GM08714 (cell line): ENCODE results near the gene LHX5.

Experiments
- H3K4me3 ChIP-seq: fragments of 200-500 bp; sonication (Bioruptor generic); 2 replicates; pipeline ENCODE4 v1.5.1; 2014; ENCODE audit warnings: mild to moderate bottlenecking, low read length, inconsistent platforms
- ZNF274 ChIP-seq: IDR thresholded peaks from 2 replicates; pipeline ENCODE4 v1.6.1; 2012; ENCODE audit warnings: mild to moderate bottlenecking, low read depth, low read length

Gene LHX5

GRCh38 chr12:113449299-113449698, 22.4 kb downstream of the LHX5 start:
- TF ChIP-seq ZNF274: no peak
- H3K4me3 ChIP-seq: no peak overlapping the region

- TF ChIP-seq ZNF274: no peak
- no peak overlapping the region for H3K4me3 ChIP-seq
These were observed 22.8 kb downstream of the LHX5 start for GRCh38 chr12:113448873-113449272.

GRCh38 chr12:113445544-113446171, 26.0 kb downstream of the LHX5 start:
- no peak overlapping the region for H3K4me3 ChIP-seq
- TF ChIP-seq ZNF274: no peak

- TF ChIP-seq ZNF274: no peak
- H3K4me3 ChIP-seq: no peak overlapping the region
These were observed 28.6 kb downstream of the LHX5 start for GRCh38 chr12:113443030-113443539.

- no peak for TF ChIP-seq ZNF274
- H3K4me3 ChIP-seq: no peak overlapping the region
These were observed 30.5 kb downstream of the LHX5 start for GRCh38 chr12:113440947-113441782.

- no peak overlapping the region for H3K4me3 ChIP-seq
- no peak for TF ChIP-seq ZNF274
These were observed 31.3 kb downstream of the LHX5 start for GRCh38 chr12:113440336-113440735.

GRCh38 chr12:113439606-113440030, 32.1 kb downstream of the LHX5 start:
- TF ChIP-seq ZNF274: no peak
- H3K4me3 ChIP-seq: no peak overlapping the region

GRCh38 chr12:113439301-113439597, 32.4 kb downstream of the LHX5 start:
- TF ChIP-seq ZNF274: no peak

GRCh38 chr12:113438523-113439300, 33.0 kb downstream of the LHX5 start:
- no peak for TF ChIP-seq ZNF274
- no peak overlapping the region for H3K4me3 ChIP-seq

More at GRCh38 chr12:113439301-113439597, 32.4 kb downstream of the LHX5 start:
- no peak overlapping the region for H3K4me3 ChIP-seq

GRCh38 chr12:113437729-113438100, 34.0 kb downstream of the LHX5 start:
- no peak for TF ChIP-seq ZNF274
- H3K4me3 ChIP-seq: no peak overlapping the region

- H3K4me3 ChIP-seq: no peak overlapping the region
- no peak for TF ChIP-seq ZNF274
These were observed 34.5 kb downstream of the LHX5 start for GRCh38 chr12:113436993-113437728.

GRCh38 chr12:113436586-113436985, 35.1 kb downstream of the LHX5 start:
- no peak overlapping the region for H3K4me3 ChIP-seq
- no peak for TF ChIP-seq ZNF274

- TF ChIP-seq ZNF274: no peak
- H3K4me3 ChIP-seq: no peak overlapping the region
These were observed 36.3 kb downstream of the LHX5 start for GRCh38 chr12:113435367-113435766.

GRCh38 chr12:113432986-113433385, 38.7 kb downstream of the LHX5 start:
- no peak for TF ChIP-seq ZNF274
- no peak overlapping the region for H3K4me3 ChIP-seq
